ENCODE results near the gene CCR3.

Gene CCR3

GRCh38 chr3:46298871-46299607 is 56.8 kb downstream of the CCR3 start:
- no peak for DNase-seq (ENCODE audit: low read depth)

- DNase-seq (ENCODE audit: low read depth): no peak
These were observed 57.6 kb downstream of the CCR3 start for GRCh38 chr3:46299608-46300460.

GRCh38 chr3:46300461-46300789 is 58.2 kb downstream of the CCR3 start:
- no peak for DNase-seq (ENCODE audit: low read depth)

- no peak for DNase-seq (ENCODE audit: low read depth)
These were observed 59.0 kb downstream of the CCR3 start for GRCh38 chr3:46301122-46301835.

GRCh38 chr3:46303240-46303639 is 61.0 kb downstream of the CCR3 start:
- no peak for DNase-seq (ENCODE audit: low read depth)

GRCh38 chr3:46304739-46305138 is 62.5 kb downstream of the CCR3 start:
- DNase-seq (ENCODE audit: low read depth): no peak

- DNase-seq (ENCODE audit: low read depth): no peak
These were observed 70.7 kb downstream of the CCR3 start for GRCh38 chr3:46312991-46313390.

GRCh38 chr3:46314517-46314916 is 72.3 kb downstream of the CCR3 start:
- no peak for DNase-seq (ENCODE audit: low read depth)

- DNase-seq (ENCODE audit: low read depth): no peak
These were observed 73.9 kb downstream of the CCR3 start for GRCh38 chr3:46316206-46316605.

All from activated T-cell treated with anti-CD3 and anti-CD28 coated beads for 1 hour (primary cell).